ENCODE measurements around the gene CELA2A.
"Not testable (repeated sequence)": the region's sequence is repeated elsewhere in the genome, so short reads cannot be mapped to it uniquely, and the experiment has no call there.

DNA sequence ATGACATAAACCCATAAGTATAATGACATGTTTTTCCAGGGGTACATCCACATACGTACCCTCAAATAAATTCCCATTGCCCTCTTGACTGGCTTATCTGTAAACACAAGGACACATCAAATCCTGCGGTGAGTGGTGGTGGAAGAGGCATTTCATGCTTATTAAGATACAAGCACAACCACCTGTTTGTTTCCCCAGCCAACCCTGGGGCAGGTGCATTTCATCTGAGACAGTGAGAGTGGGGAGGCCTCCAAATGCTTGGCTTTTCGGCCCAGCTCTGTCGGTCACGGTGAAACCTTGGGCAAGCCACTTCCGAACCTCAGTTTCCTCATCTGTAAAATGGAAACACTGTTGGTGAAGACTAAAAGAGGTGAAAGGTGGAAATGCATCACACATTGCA, 27.9 kb downstream of the CELA2A start:
- not testable (repeated sequence) for TF ChIP-seq EZH2 (IDR thresholded peaks at IDR 0.05; ENCODE audit: low read length); CTCF (optimal IDR thresholded peaks at IDR 0.05 in 1 of 3, IDR thresholded peaks at IDR 0.05 in 1 of 3, conservative IDR thresholded peaks at IDR 0.05 in 1 of 3; ENCODE audit: extremely low read depth in 1 of 3, insufficient read depth in 2 of 3, low read length in 3 of 3)

All from keratinocyte (primary cell).